Right hindlimb (tissue), 1 donor: ENCODE results near the gene SRCIN1.
"Not testable (repeated sequence)": the region's sequence is repeated elsewhere in the genome, so short reads cannot be mapped to it uniquely, and the experiment has no call there.

Source experiments
- DNase-seq: peaks from one replicate; pipeline ENCODE4 v3.0.0-alpha.2; 2018

SRCIN1 gene

DNA sequence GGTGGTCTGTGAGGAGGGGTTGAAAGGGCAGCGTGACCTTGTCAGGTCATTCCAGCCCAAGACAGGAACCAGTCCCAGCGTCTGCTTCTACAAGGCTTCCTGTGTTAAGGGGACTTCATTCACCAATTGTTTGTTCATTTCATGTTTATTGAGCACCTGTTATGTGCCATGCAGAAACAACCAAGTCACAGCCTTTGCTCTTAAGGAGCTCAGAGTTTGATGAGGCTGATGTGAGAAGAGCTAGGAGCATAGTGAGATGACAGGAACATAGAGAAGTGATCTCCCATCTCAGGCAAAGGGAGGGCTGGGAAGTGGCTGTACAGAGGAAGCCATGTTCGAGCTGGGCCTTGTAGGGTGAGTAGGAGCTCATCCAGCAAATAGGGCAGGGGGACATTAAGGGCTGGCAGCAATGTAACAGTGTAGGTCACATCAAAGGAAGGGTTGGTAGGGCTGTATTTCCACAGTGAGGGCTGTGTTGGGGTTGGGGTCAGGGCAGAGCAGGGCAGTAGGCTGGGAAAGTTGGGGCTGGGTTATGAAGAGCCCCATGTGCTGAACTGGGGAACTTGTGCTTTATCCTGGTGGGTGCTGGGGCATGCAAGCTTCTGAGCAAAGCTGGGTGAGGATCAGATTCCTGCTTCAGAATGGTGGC lies 97.7 kb downstream of the SRCIN1 start:
- no peak for DNase-seq

DNA sequence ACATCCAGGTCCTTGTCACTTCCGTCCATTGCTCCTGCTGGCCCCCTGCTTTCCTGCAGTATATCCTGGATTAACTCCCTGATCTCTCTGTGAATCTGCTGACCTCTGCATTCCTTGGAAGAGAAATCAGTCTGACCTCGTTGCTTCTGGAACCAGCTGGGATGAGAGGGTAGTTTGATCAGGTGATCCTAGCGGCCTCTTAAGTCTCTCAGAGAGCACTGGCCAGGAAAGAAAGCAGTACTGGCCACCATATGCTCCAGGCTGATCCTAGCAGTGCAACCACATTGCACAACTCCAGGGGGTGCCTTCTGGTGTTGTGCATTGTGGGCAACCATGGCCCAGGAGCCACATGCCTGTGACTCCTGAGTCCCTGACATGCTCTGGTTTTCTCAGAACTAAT lies 98.3 kb downstream of the SRCIN1 start:
- DNase-seq, result no peak

DNA sequence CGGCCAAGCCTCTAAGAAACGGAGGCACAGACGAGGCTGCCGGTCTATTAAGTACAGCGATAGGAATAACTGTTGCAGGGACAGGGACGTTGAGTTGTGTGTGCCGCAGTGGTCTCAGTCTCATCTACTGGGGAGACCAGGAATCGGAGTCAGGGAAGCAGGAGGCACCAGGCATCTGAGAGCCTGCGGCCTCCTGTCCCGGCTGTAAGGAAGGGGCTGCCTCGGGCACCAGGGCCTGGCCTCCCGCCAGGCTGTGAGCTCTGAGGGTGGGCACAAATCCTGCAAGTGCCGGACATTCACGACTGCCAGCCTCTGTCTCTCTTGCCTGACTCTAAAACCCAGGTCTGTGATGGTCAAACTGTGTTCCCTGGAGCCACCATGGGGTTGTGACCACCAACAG lies 101.5 kb downstream of the SRCIN1 start:
- no peak for DNase-seq

DNA sequence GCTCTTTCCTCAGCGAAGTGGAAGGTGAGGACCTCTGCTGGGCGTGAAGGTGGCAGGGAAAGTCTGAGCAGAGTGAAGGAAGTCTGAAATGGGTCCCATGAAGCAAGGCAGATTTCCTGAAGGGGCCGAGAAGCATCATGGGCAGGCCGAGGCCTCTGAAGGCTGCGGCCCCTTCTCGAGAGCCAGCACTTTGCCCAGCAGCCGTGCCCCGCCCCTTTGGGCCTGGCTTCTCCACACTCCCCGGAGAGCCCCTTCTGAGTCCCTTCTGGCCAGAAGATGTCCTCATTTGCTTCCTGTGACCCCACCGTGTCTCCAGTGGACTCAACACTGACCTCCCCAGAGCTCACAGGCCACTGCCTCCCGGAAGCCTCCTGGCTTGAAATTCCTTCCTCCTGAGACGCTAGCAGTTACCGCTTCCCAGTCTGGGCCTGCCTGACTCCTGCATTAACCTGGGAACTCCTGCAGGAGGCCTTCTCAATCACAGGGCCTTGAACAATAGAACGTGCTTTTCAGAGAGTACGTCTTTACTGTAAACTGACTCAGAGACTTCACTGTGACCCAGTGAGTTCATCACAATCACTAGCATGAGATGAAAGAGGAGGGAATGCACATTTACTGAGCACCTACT lies 102.4 kb downstream of the SRCIN1 start:
- DNase-seq, result not testable (repeated sequence)

DNA sequence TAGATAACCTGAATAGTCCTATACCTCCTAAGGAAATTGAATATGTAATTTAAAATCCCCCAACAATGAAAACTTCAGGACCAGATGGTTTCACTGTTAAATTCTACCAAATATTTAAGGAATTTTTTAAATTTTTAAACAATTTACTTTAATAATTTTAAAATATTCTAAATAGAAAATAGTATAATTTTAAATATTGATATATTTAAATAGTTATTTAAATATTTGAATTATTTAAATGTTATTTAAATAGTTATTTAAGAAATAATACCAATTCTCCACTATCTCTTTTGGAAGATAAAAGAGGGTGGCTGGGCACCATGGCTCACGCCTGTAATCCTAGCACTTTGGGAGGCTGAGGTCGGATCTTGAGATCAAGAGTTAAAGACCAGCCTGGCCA lies 104.0 kb downstream of the SRCIN1 start:
- not testable (repeated sequence) for DNase-seq

DNA sequence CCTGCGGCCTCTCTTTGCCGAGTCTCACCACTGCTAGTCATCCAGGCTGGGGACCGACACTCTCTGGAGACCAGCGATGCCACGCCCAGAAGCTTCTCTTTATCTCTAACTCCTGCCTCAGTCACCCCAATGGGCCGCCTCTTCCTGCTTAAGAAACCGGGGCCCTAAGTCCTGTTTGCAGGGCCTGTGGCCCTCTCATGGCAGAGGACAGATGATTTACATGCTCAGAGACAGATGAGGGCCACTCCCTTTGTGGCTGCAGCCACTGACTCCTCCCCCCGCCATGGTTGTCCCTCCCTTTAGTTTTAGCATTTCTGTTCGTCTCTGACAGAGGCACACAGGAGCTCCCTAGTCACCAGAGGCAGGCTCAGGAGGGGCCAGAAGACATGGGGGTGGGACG lies 106.5 kb downstream of the SRCIN1 start:
- not testable (repeated sequence) for DNase-seq

DNA sequence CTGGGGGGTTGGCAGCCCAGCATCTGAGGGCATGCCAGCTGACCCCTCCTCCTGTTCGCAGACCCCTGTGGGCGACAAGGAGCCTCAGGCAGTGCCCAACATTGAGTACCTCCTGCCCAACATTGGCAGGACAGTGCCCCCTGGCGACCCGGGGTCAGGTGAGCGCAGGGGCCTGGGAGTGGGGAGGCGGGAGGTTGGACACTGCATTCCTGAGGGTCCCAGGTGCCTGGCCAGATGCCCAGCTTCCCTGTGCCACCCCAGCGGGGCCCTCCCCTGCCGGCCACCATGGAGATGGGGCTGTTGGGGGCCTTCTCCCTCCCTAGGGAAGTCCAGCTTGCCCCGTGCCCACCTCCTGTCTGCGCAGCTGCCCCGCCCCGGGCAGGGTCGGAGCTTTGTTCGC lies 107.4 kb downstream of the SRCIN1 start:
- no peak for DNase-seq

DNA sequence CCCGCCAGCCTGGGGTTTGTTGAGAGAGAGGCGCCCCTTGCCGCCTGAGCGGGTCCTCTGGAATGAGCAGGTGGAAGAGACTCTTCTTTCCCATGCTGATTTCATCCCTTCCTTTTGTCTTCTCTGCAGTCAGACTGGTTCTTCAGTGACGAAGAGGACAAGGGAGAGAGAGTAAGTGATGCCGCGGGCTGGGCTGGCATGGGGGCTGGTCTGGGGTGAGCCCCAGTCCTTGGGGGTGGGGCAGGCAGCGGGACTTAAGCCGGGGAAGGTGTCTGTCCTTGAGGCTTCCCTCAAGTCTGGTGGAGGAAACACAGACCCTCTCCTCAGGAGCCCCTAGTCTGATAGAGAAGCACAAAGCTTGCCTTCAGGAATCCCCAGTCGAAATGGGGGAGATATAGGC lies 108.1 kb downstream of the SRCIN1 start:
- DNase-seq, result not testable (repeated sequence)

DNA sequence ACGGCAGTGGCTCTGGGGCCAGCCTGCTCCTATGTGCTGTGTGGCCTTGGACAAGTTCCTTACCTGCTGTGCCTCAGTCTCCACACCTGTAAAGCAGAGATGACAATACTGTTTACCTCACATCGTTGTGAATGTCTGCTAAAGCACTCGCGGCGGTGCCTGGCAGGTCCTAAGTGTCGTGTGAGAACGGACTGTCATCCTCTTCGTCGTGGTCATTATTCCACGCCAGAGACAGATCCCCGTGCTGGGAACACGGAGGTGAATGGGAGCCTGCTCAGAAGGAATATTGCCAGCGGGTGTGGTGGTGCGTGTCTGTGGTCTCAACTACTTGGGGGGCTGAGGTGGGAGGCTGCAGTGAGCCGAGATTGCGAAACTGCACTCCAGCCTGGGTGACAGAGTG lies 111.6 kb downstream of the SRCIN1 start:
- DNase-seq, result not testable (repeated sequence)

DNA sequence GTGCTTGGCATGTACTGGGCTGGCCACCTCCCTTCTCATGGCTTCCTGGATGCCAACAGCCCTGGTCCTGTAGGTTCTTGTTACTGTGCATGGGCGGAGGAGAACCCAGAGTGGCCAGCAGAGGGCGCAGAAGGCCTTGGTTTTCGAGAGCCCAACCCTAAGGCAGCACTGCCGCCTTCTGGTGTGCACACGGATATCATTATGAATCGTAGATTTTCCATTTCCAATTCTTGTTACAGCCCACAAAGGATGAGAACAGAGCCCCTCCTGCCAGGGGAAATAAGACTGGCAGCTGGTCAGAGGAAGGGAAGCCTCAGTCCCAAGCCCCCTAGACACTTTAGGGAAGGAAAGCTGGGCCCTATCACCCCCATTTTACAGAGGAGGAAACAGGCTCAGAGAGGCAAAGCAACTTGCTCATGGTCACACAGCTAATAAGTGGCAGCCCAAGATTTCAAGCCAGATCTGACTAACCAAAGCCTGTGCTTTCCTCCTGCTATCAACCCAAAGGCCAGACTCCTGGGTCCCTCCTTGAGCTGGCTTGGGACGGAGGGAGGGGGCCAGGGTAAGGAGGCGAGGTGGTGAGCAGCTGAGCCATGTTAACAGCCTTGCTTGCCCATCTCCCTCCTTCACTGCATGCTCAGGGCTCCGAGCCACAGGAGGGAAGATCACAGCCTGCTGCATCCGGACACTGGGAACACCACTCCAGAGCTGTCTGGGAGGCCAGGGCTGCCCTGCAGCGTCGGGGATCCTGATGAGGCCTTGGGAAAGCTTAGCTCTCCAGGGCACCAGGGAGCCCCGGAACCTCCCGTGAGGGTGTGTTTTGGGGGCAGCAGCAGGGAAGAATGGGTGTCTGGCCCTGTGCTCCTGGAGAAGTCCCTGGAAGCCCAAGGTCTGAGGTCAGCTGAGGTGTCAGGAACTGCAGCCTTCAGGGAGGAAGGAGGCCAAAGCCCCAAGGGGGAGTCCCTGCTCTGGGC lies 113.4 kb downstream of the SRCIN1 start:
- DNase-seq, result peak; percentile 89

DNA sequence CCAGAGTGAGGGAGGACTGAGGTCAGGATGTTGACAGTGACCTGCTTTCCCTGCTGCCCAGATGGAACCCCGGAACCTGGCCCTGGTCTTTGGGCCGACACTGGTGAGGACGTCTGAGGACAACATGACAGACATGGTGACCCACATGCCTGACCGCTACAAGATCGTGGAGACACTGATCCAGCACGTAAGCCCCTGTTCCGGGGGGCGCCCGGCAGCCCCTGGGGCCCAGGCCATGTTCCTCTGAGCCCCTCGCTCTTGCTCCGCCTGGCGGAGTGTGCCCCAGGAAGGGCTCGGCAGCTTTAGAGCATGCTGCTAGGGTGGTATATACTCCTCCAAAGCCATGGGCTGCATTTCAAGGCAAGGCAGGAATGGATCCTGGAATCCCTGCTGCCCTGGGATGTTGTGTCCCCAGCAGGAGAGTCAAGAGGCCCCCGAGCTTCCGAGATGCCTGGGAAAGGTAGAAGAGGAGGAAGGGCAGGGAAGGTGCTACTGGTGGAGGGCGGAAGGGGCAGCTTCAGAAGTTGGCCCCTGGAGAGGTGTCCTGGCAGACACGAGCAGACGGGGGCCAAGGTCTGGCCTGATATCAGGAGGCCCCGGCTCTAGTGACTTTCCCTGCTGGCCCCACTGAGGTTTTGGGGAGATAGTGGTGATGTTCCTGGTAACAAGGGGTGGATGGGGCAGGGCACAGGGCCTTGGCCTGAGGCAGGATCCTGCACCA lies 114.2 kb downstream of the SRCIN1 start:
- DNase-seq, result not testable (repeated sequence)

DNA sequence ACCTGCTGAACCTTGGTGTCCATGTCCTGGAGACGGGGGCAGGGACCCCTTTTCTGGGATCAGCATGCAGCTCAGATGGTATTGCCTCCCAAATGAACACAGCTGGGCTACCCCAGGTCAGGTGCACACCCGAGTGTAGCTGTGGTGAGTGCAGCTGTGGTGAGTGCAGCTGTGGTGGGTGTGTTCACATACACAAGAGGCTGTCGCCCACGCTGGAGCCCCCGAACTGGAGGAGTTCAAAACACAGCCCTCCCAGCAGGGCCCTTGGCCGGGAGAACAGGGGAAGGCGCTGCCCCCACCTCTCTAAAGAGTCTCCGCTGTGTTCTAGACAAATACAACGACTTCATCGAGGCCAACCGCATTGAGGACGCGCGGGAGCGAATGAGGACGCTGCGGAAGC lies 116.0 kb downstream of the SRCIN1 start:
- DNase-seq, result not testable (repeated sequence)

DNA sequence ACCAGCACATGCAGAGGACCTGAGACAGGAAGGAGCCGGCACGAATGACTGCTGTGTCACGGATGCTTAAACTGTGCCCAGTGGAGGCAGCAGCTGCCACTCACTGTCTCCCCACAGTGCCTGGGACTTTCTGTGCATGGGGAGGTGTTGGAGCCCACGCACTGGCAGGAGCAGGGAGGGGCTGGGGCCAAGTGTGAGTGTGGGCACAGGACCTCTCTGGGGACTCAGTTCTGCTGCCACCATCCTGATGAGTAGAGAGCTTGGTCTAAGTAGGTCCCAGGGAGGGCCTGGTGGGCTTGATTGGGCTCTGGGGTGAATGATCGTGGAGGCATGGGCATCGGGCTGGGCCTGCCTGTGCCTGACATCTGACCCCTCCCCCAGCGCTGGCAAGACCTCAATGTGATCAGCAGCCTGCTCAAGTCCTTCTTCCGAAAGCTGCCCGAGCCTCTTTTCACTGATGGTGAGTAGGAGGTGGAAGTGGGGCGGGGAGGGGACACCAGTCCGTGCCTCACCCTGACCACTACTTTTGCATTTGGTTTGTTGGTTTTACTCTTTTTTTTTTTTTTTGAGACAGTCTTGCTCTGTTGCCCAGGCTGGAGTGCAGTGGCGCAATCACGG lies 120.0 kb downstream of the SRCIN1 start:
- not testable (repeated sequence) for DNase-seq

DNA sequence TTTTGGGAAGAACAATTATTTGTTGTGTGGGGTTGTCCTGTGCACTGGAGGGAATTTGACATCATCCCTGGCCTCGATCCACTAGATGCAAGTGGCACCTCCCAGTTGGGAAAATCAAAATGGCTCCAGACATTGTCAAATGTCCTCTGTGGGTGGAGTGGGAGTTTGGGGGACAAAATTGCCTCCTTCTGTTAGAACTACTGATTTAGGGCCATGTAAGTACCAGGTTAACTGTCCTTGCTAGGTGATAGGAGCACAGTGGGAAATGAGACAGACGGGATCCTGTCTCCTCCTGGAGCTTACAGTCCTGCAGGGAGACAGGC lies 120.6 kb downstream of the SRCIN1 start:
- DNase-seq, result no peak

DNA sequence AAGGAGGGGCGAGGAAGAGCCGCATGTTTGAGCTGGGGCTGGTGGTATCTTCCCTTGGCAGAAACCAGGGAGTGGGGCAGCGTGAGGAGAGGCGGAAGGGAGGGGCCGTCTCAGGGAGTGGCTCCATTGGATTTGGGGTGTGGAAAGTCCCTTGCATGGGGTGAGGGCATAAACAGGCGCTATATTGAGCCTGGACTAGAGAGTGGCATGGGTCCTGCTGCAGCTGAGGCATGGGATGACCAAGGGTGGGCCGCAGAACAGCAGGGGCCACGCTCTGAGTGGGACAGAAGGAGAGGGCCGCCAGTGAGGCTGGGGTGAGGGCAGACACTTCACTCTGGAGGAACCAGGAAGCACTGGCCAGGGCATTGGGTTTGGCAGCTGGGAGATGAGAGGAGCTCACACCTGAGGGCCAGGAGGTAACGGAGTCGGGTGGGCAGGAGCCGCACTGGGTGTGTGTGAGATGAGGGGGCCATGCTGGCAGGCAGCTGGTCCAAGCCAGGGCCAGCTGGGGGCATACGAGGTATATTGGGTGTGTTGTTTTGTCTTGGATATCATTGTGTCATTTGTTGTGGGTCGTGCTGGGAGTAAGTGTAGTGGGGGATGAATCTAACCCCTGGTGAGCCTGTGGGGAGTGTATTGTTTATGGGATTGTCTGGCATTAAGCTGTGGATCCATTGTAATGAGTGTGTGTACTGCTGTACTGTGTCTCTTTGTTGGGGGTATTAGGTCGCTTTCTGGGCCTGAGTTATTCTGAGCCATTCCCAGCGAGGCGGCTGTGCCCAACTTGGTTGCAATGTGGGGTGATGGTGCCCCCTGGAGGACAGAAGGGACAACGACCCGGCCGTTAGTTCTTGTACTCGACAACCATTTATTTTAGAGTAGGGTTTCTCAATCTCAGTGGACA lies 121.3 kb downstream of the SRCIN1 start:
- DNase-seq, result peak; percentile 79

DNA sequence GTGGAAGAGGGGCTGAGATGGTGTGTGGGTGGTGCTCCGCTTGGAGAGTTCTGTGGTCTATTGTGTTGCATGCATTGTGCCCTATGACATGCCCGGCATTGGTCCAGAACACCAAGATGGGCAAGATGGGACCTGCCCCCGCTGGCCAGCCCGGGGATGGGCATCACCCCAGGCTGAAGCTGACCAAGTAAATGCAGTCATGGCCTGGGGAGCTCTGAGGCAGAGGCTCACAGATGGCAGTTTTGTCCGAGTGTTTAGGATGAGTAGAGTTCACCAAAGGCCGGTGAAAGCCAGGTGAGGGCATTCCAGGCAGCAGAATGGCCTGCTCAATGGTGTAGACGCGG lies 123.1 kb downstream of the SRCIN1 start:
- not testable (repeated sequence) for DNase-seq

DNA sequence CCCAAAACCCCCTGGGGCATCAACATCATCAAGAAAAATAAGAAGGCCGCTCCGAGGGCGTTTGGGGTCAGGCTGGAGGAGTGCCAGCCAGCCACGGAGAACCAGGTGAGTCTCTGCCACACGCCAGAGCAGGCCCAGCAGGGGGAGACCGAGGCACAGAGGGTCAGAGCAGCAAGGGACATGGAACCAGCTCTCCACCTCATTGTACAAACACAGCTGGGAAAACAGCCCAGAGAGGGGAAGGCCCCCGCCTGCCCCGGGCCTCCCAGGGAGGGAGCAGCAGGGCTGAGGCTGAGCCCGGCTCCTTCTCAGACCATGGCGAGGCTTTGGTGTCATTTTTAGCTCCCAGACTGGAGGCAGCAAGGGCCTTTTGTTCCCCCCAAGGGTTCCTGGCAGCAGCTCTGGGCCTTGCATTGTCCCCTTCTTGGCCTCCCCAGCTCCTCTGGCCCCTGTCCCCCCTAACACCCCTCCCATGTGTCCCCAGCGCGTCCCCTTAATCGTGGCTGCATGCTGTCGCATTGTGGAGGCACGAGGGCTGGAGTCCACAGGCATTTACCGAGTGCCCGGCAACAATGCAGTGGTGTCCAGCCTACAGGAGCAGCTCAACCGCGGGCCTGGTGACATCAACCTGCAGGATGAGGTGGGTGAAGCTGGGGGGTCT lies 123.6 kb downstream of the SRCIN1 start:
- not testable (repeated sequence) for DNase-seq
